Measurements from ENCODE around the gene ALPG. TPM values are rescaled to one million over a fixed set of nuclear protein-coding genes. Genes with fewer than 3 reads are reported as not detected.

ALPG gene
- total RNA-seq, 4 donors from 2014 or later, result not detected

DNA sequence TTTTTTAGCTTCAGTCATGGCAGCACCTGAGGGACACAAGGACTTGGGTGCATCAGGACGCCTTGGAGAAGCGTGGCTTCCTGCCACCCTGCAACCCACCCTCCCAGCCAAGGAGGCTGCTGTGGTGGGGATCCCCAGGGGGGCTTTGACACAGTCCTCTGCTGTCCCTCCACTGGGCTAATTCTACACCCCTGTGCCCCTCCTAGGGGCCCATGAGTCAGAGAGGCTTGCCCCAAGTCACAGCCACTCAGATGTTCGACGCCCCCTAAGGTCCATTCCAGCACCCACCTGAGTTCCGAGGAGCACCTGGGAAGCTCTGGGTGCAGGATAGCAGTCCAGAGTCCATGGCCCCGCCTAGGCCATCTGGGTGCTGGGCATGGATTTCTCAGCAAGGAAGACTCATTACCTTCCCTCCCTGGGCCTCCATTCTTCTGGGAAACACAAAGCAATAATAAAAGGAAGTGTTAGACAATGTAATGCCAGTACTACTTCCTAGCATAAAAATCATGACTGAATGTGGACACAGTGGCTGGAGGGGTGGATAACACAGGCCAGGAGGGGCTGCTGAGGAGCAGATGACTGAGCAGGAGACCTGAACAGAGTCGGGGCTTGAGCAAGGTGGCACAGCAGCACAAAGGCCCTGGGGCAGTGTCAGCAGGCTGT lies 3.7 kb downstream of the ALPG start:
- Histone ChIP-seq H3K27me3 (peaks cover 0 to 48% (median 2%) of the 10 kb centered on the region in 4 donors), H3K36me3 (no peaks in the 10 kb centered on the region), H3K9me3 (no peaks in the 10 kb centered on the region), H3K4me3 (no peak overlapping the region), H3K27ac (replicated peaks in 1 of 4) (no peak overlapping the region), H3K4me1 (no peaks in the 10 kb centered on the region)
- TF ChIP-seq POLR2A (IDR thresholded peaks at IDR 0.05; ENCODE audit: low read depth) (no peak), EP300 (IDR thresholded peaks at IDR 0.05) (no peak), POLR2AphosphoS5 (IDR thresholded peaks at IDR 0.05) (no peak)
- TF ChIP-seq, protein P1, sequence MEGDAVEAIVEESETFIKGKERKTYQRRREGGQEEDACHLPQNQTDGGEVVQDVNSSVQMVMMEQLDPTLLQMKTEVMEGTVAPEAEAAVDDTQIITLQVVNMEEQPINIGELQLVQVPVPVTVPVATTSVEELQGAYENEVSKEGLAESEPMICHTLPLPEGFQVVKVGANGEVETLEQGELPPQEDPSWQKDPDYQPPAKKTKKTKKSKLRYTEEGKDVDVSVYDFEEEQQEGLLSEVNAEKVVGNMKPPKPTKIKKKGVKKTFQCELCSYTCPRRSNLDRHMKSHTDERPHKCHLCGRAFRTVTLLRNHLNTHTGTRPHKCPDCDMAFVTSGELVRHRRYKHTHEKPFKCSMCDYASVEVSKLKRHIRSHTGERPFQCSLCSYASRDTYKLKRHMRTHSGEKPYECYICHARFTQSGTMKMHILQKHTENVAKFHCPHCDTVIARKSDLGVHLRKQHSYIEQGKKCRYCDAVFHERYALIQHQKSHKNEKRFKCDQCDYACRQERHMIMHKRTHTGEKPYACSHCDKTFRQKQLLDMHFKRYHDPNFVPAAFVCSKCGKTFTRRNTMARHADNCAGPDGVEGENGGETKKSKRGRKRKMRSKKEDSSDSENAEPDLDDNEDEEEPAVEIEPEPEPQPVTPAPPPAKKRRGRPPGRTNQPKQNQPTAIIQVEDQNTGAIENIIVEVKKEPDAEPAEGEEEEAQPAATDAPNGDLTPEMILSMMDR (IDR thresholded peaks at IDR 0.05), result no peak
- no peak for DNase-seq (ENCODE audit: extremely low spot score)
- intact Hi-C loops (cut with DNase I), result no loop called here
- 71% methylated on average over 5 of the region's 7 CpGs for WGBS

DNA sequence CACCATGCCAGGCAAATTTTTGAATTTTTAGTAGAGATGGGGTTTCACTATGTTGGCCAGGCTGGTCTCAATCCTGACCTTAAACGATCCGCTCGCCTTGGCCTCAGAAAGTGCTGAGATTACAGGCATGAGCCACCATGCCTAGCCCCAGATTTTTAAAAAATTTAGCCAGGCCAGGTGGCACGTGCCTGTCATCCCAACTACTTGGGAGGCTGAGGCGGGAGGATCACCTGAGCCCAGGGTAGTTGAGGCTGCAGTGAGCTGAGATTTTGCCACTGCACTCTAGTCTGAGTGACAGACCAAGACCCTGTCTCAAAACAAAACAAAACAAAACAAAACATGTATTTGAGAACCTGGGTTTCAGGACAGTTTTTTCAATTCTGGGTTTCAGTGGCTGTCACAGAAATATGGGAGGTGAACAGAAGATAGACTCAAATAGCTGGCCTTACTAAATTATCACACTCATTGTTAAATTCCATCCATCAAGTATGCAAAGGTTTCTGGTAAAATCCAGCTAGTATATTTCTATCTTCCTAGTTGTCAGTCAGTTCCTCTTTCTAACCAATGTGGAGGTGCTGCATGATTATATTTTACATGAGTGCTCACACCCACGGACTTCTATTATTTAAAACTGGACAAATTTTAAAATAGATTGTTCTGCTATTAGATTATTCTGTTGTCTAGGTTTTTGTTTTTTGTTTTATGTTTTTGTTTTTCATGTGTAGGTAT lies 5.4 kb downstream of the ALPG start:
- Histone ChIP-seq H3K27me3 (peaks cover 0 to 65% (median 2%) of the 10 kb centered on the region in 4 donors), H3K4me1 (no peaks in the 10 kb centered on the region), H3K36me3 (no peaks in the 10 kb centered on the region), H3K4me3 (no peak overlapping the region), H3K9me3 (no peaks in the 10 kb centered on the region), H3K27ac (replicated peaks in 1 of 4) (no peak overlapping the region)
- no peak for TF ChIP-seq POLR2AphosphoS5 (IDR thresholded peaks at IDR 0.05)
- TF ChIP-seq, protein P1 (IDR thresholded peaks at IDR 0.05), result no peak
- TF ChIP-seq POLR2A (IDR thresholded peaks at IDR 0.05; ENCODE audit: low read depth), result no peak
- no peak for TF ChIP-seq EP300 (IDR thresholded peaks at IDR 0.05)
- 86% methylated on average over 6 of the region's 6 CpGs for WGBS
- intact Hi-C loops (cut with DNase I), result no loop called here
- DNase-seq (ENCODE audit: extremely low spot score), result no peak

DNA sequence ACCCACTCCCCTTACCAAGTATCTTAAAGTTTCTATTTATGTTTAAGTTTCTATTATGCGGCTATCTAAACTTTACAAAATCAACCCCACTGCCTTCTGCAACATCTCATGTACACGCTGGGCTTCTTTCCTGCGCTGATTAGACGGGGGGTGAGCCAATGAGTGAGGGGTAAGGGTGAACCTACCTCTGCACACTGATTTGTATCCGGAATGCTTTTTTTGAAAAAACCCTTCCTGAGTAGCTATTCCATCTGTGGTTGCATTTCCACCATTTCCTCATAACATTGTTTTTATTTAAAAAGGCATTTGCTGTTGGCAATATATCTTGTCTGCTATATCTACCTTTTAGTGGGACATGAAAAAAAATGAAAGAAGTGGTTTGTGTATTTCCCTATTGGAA lies 6.3 kb downstream of the ALPG start:
- no peaks in the 10 kb centered on the region for H3K4me1 ChIP-seq
- H3K27me3 ChIP-seq, result peaks cover 0 to 70% (median 2%) of the 10 kb centered on the region in 4 donors
- no peaks in the 10 kb centered on the region for H3K9me3 ChIP-seq
- H3K27ac ChIP-seq (replicated peaks in 1 of 4), result no peak overlapping the region
- intact Hi-C loops (cut with DNase I), result no loop called here
- TF ChIP-seq, protein P1 (IDR thresholded peaks at IDR 0.05), result no peak
- no peak for TF ChIP-seq EP300 (IDR thresholded peaks at IDR 0.05)
- WGBS, result 48% methylated on average over 5 of the region's 5 CpGs
- no peak overlapping the region for H3K4me3 ChIP-seq
- no peak for DNase-seq (ENCODE audit: extremely low spot score)
- no peaks in the 10 kb centered on the region for H3K36me3 ChIP-seq

DNA sequence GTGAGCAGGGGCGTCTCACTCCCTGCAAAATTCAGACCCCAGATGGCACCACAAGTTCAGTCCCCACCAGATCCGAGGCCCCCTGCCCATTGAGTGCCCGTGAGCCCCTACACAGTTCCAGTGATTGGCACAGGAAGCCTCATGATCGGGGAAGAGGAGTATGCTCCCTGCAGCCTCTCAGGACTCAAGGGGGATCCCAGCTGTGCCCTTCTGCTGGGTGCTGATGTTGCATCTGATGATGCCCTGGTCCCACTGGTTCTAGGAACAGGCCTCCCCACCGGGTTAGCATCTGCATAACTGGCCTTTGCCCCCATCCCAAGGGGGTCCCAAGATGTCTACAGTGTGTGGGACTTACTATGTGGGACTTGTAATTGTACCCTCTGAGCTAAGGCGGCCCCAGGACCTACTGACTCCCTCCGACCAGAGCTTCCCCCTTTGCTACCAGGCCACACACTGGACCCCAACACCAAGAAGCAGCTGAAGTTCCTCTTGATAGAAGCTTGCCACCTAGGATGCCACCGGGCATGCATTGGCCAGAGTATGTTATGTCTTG lies 8.6 kb downstream of the ALPG start:
- no peaks in the 10 kb centered on the region for H3K9me3 ChIP-seq
- peaks cover 11 to 21% (median 17%) of the 10 kb centered on the region in 4 donors for H3K4me1 ChIP-seq
- intact Hi-C loops (cut with DNase I), result no loop called here
- WGBS, result 91% methylated on average over 6 of the region's 8 CpGs
- TF ChIP-seq POLR2AphosphoS5 (IDR thresholded peaks at IDR 0.05) (no peak), EP300 (IDR thresholded peaks at IDR 0.05) (no peak), POLR2A (IDR thresholded peaks at IDR 0.05; ENCODE audit: low read depth) (no peak)
- TF ChIP-seq, protein P1 (IDR thresholded peaks at IDR 0.05), result no peak
- no peak overlapping the region for H3K27ac ChIP-seq (replicated peaks in 1 of 4)
- no peaks in the 10 kb centered on the region for H3K36me3 ChIP-seq
- no peak for DNase-seq (ENCODE audit: extremely low spot score)
- H3K4me3 ChIP-seq, result no peak overlapping the region
- peaks cover 0 to 80% (median 18%) of the 10 kb centered on the region in 4 donors for H3K27me3 ChIP-seq
